GM21526 (cell line): Measurements from ENCODE around the gene ZNF230.
A peak's percentile ranks its signal among the peaks of the same experiment; 100 is the strongest.

ENCODE experiments used
- ATAC-seq: cut with Tn5 transposase; IDR thresholded peaks from one replicate; pipeline ENCODE4 v1.9.1; 2021; ENCODE audit warnings: moderate library complexity; ENCODE audit not compliant: unreplicated experiment, low FRiP score

ZNF230 gene

GRCh38 chr19:44002566-44003460, at the start of gene ZNF230:
TSS of gene ZNF230 (plus strand) at chr19:44002957. CDS start at chr19:44007079, 4,122 bp downstream.
- ATAC-seq: peak; percentile 87

- ATAC-seq: no peak
Measured at GRCh38 chr19:43956827-43957226, 45.9 kb upstream of the ZNF230 start.

- no peak for ATAC-seq
Measured at GRCh38 chr19:43957891-43958290, 44.9 kb upstream of the ZNF230 start.

GRCh38 chr19:43960411-43960810, 42.3 kb upstream of the ZNF230 start:
- no peak for ATAC-seq

GRCh38 chr19:43966079-43966694, 36.6 kb upstream of the ZNF230 start:
- ATAC-seq: no peak

- no peak for ATAC-seq
Measured at GRCh38 chr19:43976732-43977131, 26.0 kb upstream of the ZNF230 start.

- no peak for ATAC-seq
Measured at GRCh38 chr19:43983544-43983911, 19.2 kb upstream of the ZNF230 start.

GRCh38 chr19:43983912-43984686, 18.7 kb upstream of the ZNF230 start, which contains the start of gene ZNF155:
TSS of gene ZNF155 (plus strand) at chr19:43984188. CDS start at chr19:43988544, 4,356 bp downstream.
- ATAC-seq: peak; percentile 78

GRCh38 chr19:43984687-43985000, 18.1 kb upstream of the ZNF230 start:
- peak; percentile 20 for ATAC-seq

- ATAC-seq: no peak
Measured at GRCh38 chr19:43997631-43998290, 5.0 kb upstream of the ZNF230 start.

- ATAC-seq: no peak
Measured at GRCh38 chr19:44002212-44002565, 568 bp upstream of the ZNF230 start.

- ATAC-seq: peak; percentile 19
Measured at GRCh38 chr19:44003461-44004009, 778 bp downstream of the ZNF230 start.

GRCh38 chr19:44005973-44006372, 3.2 kb downstream of the ZNF230 start:
- ATAC-seq: no peak

- no peak for ATAC-seq
Measured at GRCh38 chr19:44007473-44007872, 4.7 kb downstream of the ZNF230 start.

- ATAC-seq: no peak
Measured at GRCh38 chr19:44010468-44010867, 7.7 kb downstream of the ZNF230 start.

- no peak for ATAC-seq
Measured at GRCh38 chr19:44019498-44019897, 16.7 kb downstream of the ZNF230 start.

GRCh38 chr19:44021221-44021620, 18.5 kb downstream of the ZNF230 start:
- ATAC-seq: no peak

- no peak for ATAC-seq
Measured at GRCh38 chr19:44024900-44025216, 22.1 kb downstream of the ZNF230 start.

- ATAC-seq: peak; percentile 96
Measured at GRCh38 chr19:44025217-44025936, 22.6 kb downstream of the ZNF230 start, which contains the start of gene ZNF222. TSS of gene ZNF222 (plus strand) at chr19:44025379. CDS start at chr19:44025437, 58 bp downstream.

- ATAC-seq: no peak
Measured at GRCh38 chr19:44026622-44027021, 23.9 kb downstream of the ZNF230 start.
